ENCODE measurements around the gene BPI.

Gene BPI

GRCh38 chr20:38261054-38261390 lies 42.9 kb upstream of the BPI start:
- no peaks in the 10 kb centered on the region for H3K79me2 ChIP-seq (ENCODE audit: low read length)
- peaks cover 34% of the 10 kb centered on the region for H3K27me3 ChIP-seq (ENCODE audit: low read depth, low read length)
- no peak overlapping the region for H3K4me3 ChIP-seq (ENCODE audit: low read length)
- TF ChIP-seq EZH2phosphoT487 (IDR thresholded peaks at IDR 0.05; ENCODE audit: low read depth) (no peak), CTCF (IDR thresholded peaks at IDR 0.05; ENCODE audit: low read depth, low read length) (no peak)
- no peaks in the 10 kb centered on the region for H4K20me1 ChIP-seq (ENCODE audit: insufficient read depth, low read length)
- H2AFZ ChIP-seq (ENCODE audit: low read depth, low read length): no peak overlapping the region
- H3K36me3 ChIP-seq (replicated peaks; ENCODE audit: low read depth, low read length): no peaks in the 10 kb centered on the region
- no peaks in the 10 kb centered on the region for H3K4me1 ChIP-seq (ENCODE audit: low read length)
- H3K9me3 ChIP-seq (ENCODE audit: insufficient read depth, low read length): no peaks in the 10 kb centered on the region
- H3K27ac ChIP-seq (ENCODE audit: low read length): no peak overlapping the region
- no peak overlapping the region for H3K4me2 ChIP-seq (ENCODE audit: low read length)
- H3K9ac ChIP-seq (ENCODE audit: low read length): no peak overlapping the region

- H3K4me3 ChIP-seq (ENCODE audit: low read length): no peak overlapping the region
- no peak overlapping the region for H3K27ac ChIP-seq (ENCODE audit: low read length)
- H3K9me3 ChIP-seq (ENCODE audit: insufficient read depth, low read length): no peaks in the 10 kb centered on the region
- H4K20me1 ChIP-seq (ENCODE audit: insufficient read depth, low read length): no peaks in the 10 kb centered on the region
- no peak overlapping the region for H3K4me2 ChIP-seq (ENCODE audit: low read length)
- no peaks in the 10 kb centered on the region for H3K36me3 ChIP-seq (replicated peaks; ENCODE audit: low read depth, low read length)
- no peaks in the 10 kb centered on the region for H3K79me2 ChIP-seq (ENCODE audit: low read length)
- H3K4me1 ChIP-seq (ENCODE audit: low read length): no peaks in the 10 kb centered on the region
- no peak overlapping the region for H3K9ac ChIP-seq (ENCODE audit: low read length)
- H3K27me3 ChIP-seq (ENCODE audit: low read depth, low read length): peaks cover 44% of the 10 kb centered on the region
- TF ChIP-seq CTCF (IDR thresholded peaks at IDR 0.05; ENCODE audit: low read depth, low read length): no peak
- no peak for TF ChIP-seq EZH2phosphoT487 (IDR thresholded peaks at IDR 0.05; ENCODE audit: low read depth)
- H2AFZ ChIP-seq (ENCODE audit: low read depth, low read length): no peak overlapping the region
These were observed 41.0 kb upstream of the BPI start for GRCh38 chr20:38262931-38263330.

GRCh38 chr20:38266426-38266825 lies 37.5 kb upstream of the BPI start:
- Histone ChIP-seq H3K79me2 (ENCODE audit: low read length) (no peaks in the 10 kb centered on the region), H3K4me3 (ENCODE audit: low read length) (no peak overlapping the region), H3K36me3 (replicated peaks; ENCODE audit: low read depth, low read length) (no peaks in the 10 kb centered on the region), H4K20me1 (ENCODE audit: insufficient read depth, low read length) (no peaks in the 10 kb centered on the region), H3K9me3 (ENCODE audit: insufficient read depth, low read length) (no peaks in the 10 kb centered on the region), H3K4me2 (ENCODE audit: low read length) (no peak overlapping the region), H3K4me1 (ENCODE audit: low read length) (no peaks in the 10 kb centered on the region), H3K27me3 (ENCODE audit: low read depth, low read length) (peaks cover 54% of the 10 kb centered on the region), H3K9ac (ENCODE audit: low read length) (no peak overlapping the region), H3K27ac (ENCODE audit: low read length) (no peak overlapping the region), H2AFZ (ENCODE audit: low read depth, low read length) (no peak overlapping the region)
- TF ChIP-seq EZH2phosphoT487 (IDR thresholded peaks at IDR 0.05; ENCODE audit: low read depth) (no peak), CTCF (IDR thresholded peaks at IDR 0.05; ENCODE audit: low read depth, low read length) (no peak)

- Histone ChIP-seq H3K9ac (ENCODE audit: low read length) (no peak overlapping the region), H3K4me3 (ENCODE audit: low read length) (no peak overlapping the region), H3K79me2 (ENCODE audit: low read length) (no peaks in the 10 kb centered on the region), H4K20me1 (ENCODE audit: insufficient read depth, low read length) (no peaks in the 10 kb centered on the region), H3K27ac (ENCODE audit: low read length) (no peak overlapping the region), H3K27me3 (ENCODE audit: low read depth, low read length) (peaks cover 58% of the 10 kb centered on the region), H3K9me3 (ENCODE audit: insufficient read depth, low read length) (no peaks in the 10 kb centered on the region), H2AFZ (ENCODE audit: low read depth, low read length) (no peak overlapping the region), H3K4me2 (ENCODE audit: low read length) (no peak overlapping the region), H3K36me3 (replicated peaks; ENCODE audit: low read depth, low read length) (no peaks in the 10 kb centered on the region), H3K4me1 (ENCODE audit: low read length) (no peaks in the 10 kb centered on the region)
- TF ChIP-seq EZH2phosphoT487 (IDR thresholded peaks at IDR 0.05; ENCODE audit: low read depth) (no peak), CTCF (IDR thresholded peaks at IDR 0.05; ENCODE audit: low read depth, low read length) (no peak)
These were observed 36.7 kb upstream of the BPI start for GRCh38 chr20:38267296-38267695.
